Measurements from ENCODE around the gene MAMDC4.
"Not testable (repeated sequence)": the region's sequence is repeated elsewhere in the genome, so short reads cannot be mapped to it uniquely, and the experiment has no call there.

MAMDC4 gene

GRCh38 chr9:136825295-136826187 is 26.6 kb upstream of the MAMDC4 start:
- DNase-seq = no peak

- DNase-seq = no peak
Observed at GRCh38 chr9:136826188-136826541, 26.0 kb upstream of the MAMDC4 start.

GRCh38 chr9:136826703-136827582 is 25.2 kb upstream of the MAMDC4 start:
- DNase-seq = no peak

- DNase-seq = no peak
Observed at GRCh38 chr9:136827794-136828473, 24.2 kb upstream of the MAMDC4 start.

GRCh38 chr9:136828474-136829140 is 23.5 kb upstream of the MAMDC4 start:
- DNase-seq = no peak

- DNase-seq = no peak
Observed at GRCh38 chr9:136829412-136829811, 22.7 kb upstream of the MAMDC4 start.

- DNase-seq = no peak
Observed at GRCh38 chr9:136829981-136830885, 21.9 kb upstream of the MAMDC4 start.

GRCh38 chr9:136831002-136831719 is 21.0 kb upstream of the MAMDC4 start:
- DNase-seq = no peak

GRCh38 chr9:136831720-136832104 is 20.4 kb upstream of the MAMDC4 start:
- no peak for DNase-seq

GRCh38 chr9:136832581-136832980 is 19.6 kb upstream of the MAMDC4 start:
- DNase-seq = no peak

- not testable (repeated sequence) for DNase-seq
Observed at GRCh38 chr9:136833381-136834048, 18.6 kb upstream of the MAMDC4 start.

- DNase-seq = no peak
Observed at GRCh38 chr9:136835162-136835931, 16.8 kb upstream of the MAMDC4 start.

- DNase-seq = no peak
Observed at GRCh38 chr9:136835932-136836904, 15.9 kb upstream of the MAMDC4 start.

GRCh38 chr9:136837146-136837855 is 14.8 kb upstream of the MAMDC4 start:
- DNase-seq = no peak

GRCh38 chr9:136837856-136838277 is 14.3 kb upstream of the MAMDC4 start:
- not testable (repeated sequence) for DNase-seq

- no peak for DNase-seq
Observed at GRCh38 chr9:136838314-136839228, 13.6 kb upstream of the MAMDC4 start.
